DMS79 treated with DMSO at 0.1 percent for 48 hours (cell line): ENCODE results near the gene PGK2.
"Not testable (repeated sequence)": the region's sequence is repeated elsewhere in the genome, so short reads cannot be mapped to it uniquely, and the experiment has no call there.

Source experiments
- DNase-seq: peaks from one replicate; lab custom pipeline; 2025; lab: John Stamatoyannopoulos, UW

Gene PGK2

GRCh38 chr6:49787176-49787575 lies at the start of gene PGK2:
Gene PGK2, minus strand, starts transcription at chr6:49787285. Its CDS starts 98 bp downstream, at chr6:49787187.
- DNase-seq, result no peak

- DNase-seq, result no peak
Measured at GRCh38 chr6:49835140-49835539, 48.1 kb upstream of the PGK2 start.

GRCh38 chr6:49833386-49833785 lies 46.3 kb upstream of the PGK2 start:
- no peak for DNase-seq

- DNase-seq, result no peak
Measured at GRCh38 chr6:49826743-49827406, 39.8 kb upstream of the PGK2 start.

- no peak for DNase-seq
Measured at GRCh38 chr6:49815166-49815565, 28.1 kb upstream of the PGK2 start.

- no peak for DNase-seq
Measured at GRCh38 chr6:49813248-49813647, 26.2 kb upstream of the PGK2 start.

GRCh38 chr6:49806145-49806544 lies 19.1 kb upstream of the PGK2 start:
- DNase-seq, result peak; percentile 91

- DNase-seq, result no peak
Measured at GRCh38 chr6:49805246-49805645, 18.2 kb upstream of the PGK2 start.

- DNase-seq, result no peak
Measured at GRCh38 chr6:49801525-49801924, 14.4 kb upstream of the PGK2 start.

GRCh38 chr6:49799090-49799489 lies 12.0 kb upstream of the PGK2 start:
- DNase-seq, result no peak

GRCh38 chr6:49796842-49797455 lies 9.9 kb upstream of the PGK2 start:
- DNase-seq, result not testable (repeated sequence)

- DNase-seq, result no peak
Measured at GRCh38 chr6:49790341-49790740, 3.3 kb upstream of the PGK2 start.

- no peak for DNase-seq
Measured at GRCh38 chr6:49784272-49784671, 2.8 kb downstream of the PGK2 start.

GRCh38 chr6:49782725-49783124 lies 4.4 kb downstream of the PGK2 start:
- no peak for DNase-seq

GRCh38 chr6:49782293-49782692 lies 4.8 kb downstream of the PGK2 start:
- DNase-seq, result no peak

GRCh38 chr6:49776444-49776843 lies 10.6 kb downstream of the PGK2 start:
- DNase-seq, result no peak

- no peak for DNase-seq
Measured at GRCh38 chr6:49775043-49775442, 12.0 kb downstream of the PGK2 start.

- DNase-seq, result no peak
Measured at GRCh38 chr6:49772285-49772684, 14.8 kb downstream of the PGK2 start.

- no peak for DNase-seq
Measured at GRCh38 chr6:49766762-49767161, 20.3 kb downstream of the PGK2 start.

GRCh38 chr6:49764571-49765236 lies 22.4 kb downstream of the PGK2 start:
- DNase-seq, result no peak

GRCh38 chr6:49744259-49744658 lies 42.8 kb downstream of the PGK2 start, which contains the start of gene CRISP3:
Gene CRISP3, minus strand, starts transcription at chr6:49744388. Its CDS starts 21 bp downstream, at chr6:49744367.
- DNase-seq, result no peak

GRCh38 chr6:49743429-49743828 lies 43.7 kb downstream of the PGK2 start:
- no peak for DNase-seq

GRCh38 chr6:49739423-49739822 lies 47.7 kb downstream of the PGK2 start:
- peak; percentile 64 for DNase-seq
